NB4 (cell line): ENCODE measurements around the gene SSUH2.

Experiments used
- CTCF ChIP-seq: IDR thresholded peaks from one replicate; pipeline ENCODE4 v1.5.1; 2012; ENCODE audit warnings: low read depth, low read length
- POLR2A ChIP-seq: IDR thresholded peaks from 2 replicates; pipeline ENCODE4 v1.6.1; 2011; ENCODE audit warnings: mild to moderate bottlenecking; ENCODE audit not compliant: insufficient read length; ENCODE audit errors: extremely low read depth

DNA sequence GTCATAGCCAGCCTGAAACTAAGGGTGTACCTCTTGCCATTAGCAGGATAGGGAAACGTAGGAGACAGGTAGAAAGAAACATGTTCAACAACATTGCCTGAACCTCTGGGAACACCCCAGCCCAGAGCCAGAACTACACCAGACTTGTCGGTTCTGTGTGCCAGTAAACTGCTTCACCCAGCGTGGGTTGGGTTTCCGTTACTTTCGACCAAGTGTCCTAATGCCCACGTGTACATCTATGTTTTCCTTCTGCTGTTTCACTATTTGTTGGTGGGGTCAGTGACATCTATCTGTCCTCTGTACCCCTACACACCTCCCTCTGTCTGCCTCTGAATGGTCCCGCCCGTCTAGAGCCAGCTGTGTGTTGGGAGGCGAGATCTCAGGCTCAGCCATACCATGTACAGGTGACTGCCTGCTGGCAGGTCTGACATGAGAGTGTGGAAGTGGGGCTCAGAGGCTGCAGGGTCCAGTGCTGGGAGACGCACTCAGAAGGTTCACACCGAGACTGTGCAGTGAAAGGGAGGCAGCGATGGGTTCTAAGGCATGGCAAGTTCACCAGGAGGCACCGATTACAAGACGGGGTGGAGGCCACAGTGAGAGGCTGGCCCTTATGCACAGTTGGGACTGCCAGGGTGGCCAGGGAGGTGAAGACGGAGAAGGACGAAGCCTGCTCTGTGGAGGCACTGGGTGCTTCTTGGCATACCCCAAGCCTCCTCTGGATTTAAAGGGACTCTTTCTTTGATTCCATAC is 36.4 kb downstream of the SSUH2 start:
- TF ChIP-seq CTCF: no peak
- TF ChIP-seq POLR2A: no peak
